ENCODE measurements around the gene DEPDC1B.
"Not testable (repeated sequence)": the region's sequence is repeated elsewhere in the genome, so short reads cannot be mapped to it uniquely, and the experiment has no call there.

DEPDC1B gene

GRCh38 chr5:60639544-60639943, 60.4 kb downstream of the DEPDC1B start:
- FAIRE-seq: no peak

- no peak for FAIRE-seq
Observed at GRCh38 chr5:60638300-60638699, 61.7 kb downstream of the DEPDC1B start.

- FAIRE-seq: no peak
Observed at GRCh38 chr5:60636644-60637043, 63.3 kb downstream of the DEPDC1B start.

GRCh38 chr5:60636001-60636400, 64.0 kb downstream of the DEPDC1B start:
- no peak for FAIRE-seq

- FAIRE-seq: no peak
Observed at GRCh38 chr5:60634051-60634450, 65.9 kb downstream of the DEPDC1B start.

GRCh38 chr5:60633341-60633740, 66.6 kb downstream of the DEPDC1B start:
- FAIRE-seq: no peak

- no peak for FAIRE-seq
Observed at GRCh38 chr5:60632153-60632552, 67.8 kb downstream of the DEPDC1B start.

GRCh38 chr5:60630836-60631235, 69.1 kb downstream of the DEPDC1B start:
- FAIRE-seq: no peak

GRCh38 chr5:60630179-60630578, 69.8 kb downstream of the DEPDC1B start:
- FAIRE-seq: no peak

- not testable (repeated sequence) for FAIRE-seq
Observed at GRCh38 chr5:60624875-60625274, 75.1 kb downstream of the DEPDC1B start.

GRCh38 chr5:60620752-60621151, 79.2 kb downstream of the DEPDC1B start:
- not testable (repeated sequence) for FAIRE-seq

GRCh38 chr5:60613826-60614225, 86.1 kb downstream of the DEPDC1B start:
- FAIRE-seq: no peak

- no peak for FAIRE-seq
Observed at GRCh38 chr5:60611099-60611740, 88.7 kb downstream of the DEPDC1B start.

- FAIRE-seq: no peak
Observed at GRCh38 chr5:60604771-60605170, 95.2 kb downstream of the DEPDC1B start.

GRCh38 chr5:60598424-60598823, 101.5 kb downstream of the DEPDC1B start:
- FAIRE-seq: no peak

- FAIRE-seq: no peak
Observed at GRCh38 chr5:60597572-60598320, 102.2 kb downstream of the DEPDC1B start.

- FAIRE-seq: no peak
Observed at GRCh38 chr5:60594715-60595477, 105.1 kb downstream of the DEPDC1B start.

GRCh38 chr5:60590172-60590571, 109.8 kb downstream of the DEPDC1B start:
- no peak for FAIRE-seq

GRCh38 chr5:60587312-60587711, 112.7 kb downstream of the DEPDC1B start:
- FAIRE-seq: not testable (repeated sequence)

- peak; percentile 93 for FAIRE-seq
Observed at GRCh38 chr5:60586307-60586901, 113.6 kb downstream of the DEPDC1B start.

GRCh38 chr5:60585618-60586017, 114.3 kb downstream of the DEPDC1B start:
- FAIRE-seq: no peak

- FAIRE-seq: no peak
Observed at GRCh38 chr5:60584304-60584703, 115.7 kb downstream of the DEPDC1B start.

GRCh38 chr5:60583616-60584015, 116.3 kb downstream of the DEPDC1B start:
- FAIRE-seq: no peak
